Testis (tissue), 3 donors: ENCODE results near the gene CACNB4. TPM values are rescaled to one million over a fixed set of nuclear protein-coding genes. Genes with fewer than 3 reads are reported as not detected.
A peak's percentile ranks its signal among the peaks of the same experiment; 100 is the strongest.

Experiments
- DNase-seq: peaks from one replicate; pipeline ENCODE4 v3.0.0-alpha.2; 2019
- H3K27ac ChIP-seq, 2 donors: fragments of 200-600 bp; sonication (generic); one replicate each; pipeline ENCODE4 v1.5.1; 2019
- H3K27me3 ChIP-seq: fragments of 200-600 bp; sonication (generic); one replicate; pipeline ENCODE4 v1.5.1; 2019
- H3K36me3 ChIP-seq: fragments of 200-600 bp; sonication (generic); one replicate; pipeline ENCODE4 v1.5.1; 2017; ENCODE audit warnings: low read depth; ENCODE audit errors: missing control alignments
- H3K4me1 ChIP-seq: fragments of 200-600 bp; sonication (generic); one replicate; pipeline ENCODE4 v1.5.1; 2019
- H3K4me3 ChIP-seq, 2 donors: fragments of 200-600 bp; sonication (generic); one replicate each; pipeline ENCODE4 v1.5.1; 2017 to 2019
- H3K9me3 ChIP-seq: fragments of 200-600 bp; sonication (generic); one replicate; pipeline ENCODE4 v1.5.1; 2017
- CTCF ChIP-seq, 3 experiments: fragments of 450-650 bp in 2 of 3; fragments of 200-600 bp in 1 of 3; sonication (generic) in 1 of 3; IDR thresholded peaks; one replicate each; pipeline ENCODE4 v1.5.1; 2016 to 2019; ENCODE audit warnings: antibody characterized with exemption in 3 of 3, mild to moderate bottlenecking in 2 of 3, moderate library complexity in 1 of 3
- POLR2A ChIP-seq: fragments of 450-650 bp; IDR thresholded peaks from one replicate; pipeline ENCODE4 v1.6.1; 2017; ENCODE audit warnings: antibody characterized with exemption, mild to moderate bottlenecking, moderate library complexity
- whole genome bisulfite sequencing, 2 donors: methylation state at CpG; one replicate each; pipeline ENCODE4 v1.1.5; 2018; 5-methylcytosine and 5-hydroxymethylcytosine counted together
- intact Hi-C: fragments of 100-400 bp; cut with DNase I; formaldehyde crosslinking; loops from one replicate; pipeline ENCODE4 v1.15.1; 2023; ENCODE audit warnings: low total_unique reads
- polyA plus RNA-seq: library from polyadenylated mRNA; stranded (reverse); fragments of 350-450 nt; fragmentation: Illumina TruSeq; extraction: RNeasy Lipid Tissue Mini Kit (QIAGEN cat#74804); gene quantifications from one replicate; pipeline ENCODE4 v1.2.3, GENCODE V29; 2014; ENCODE audit warnings: low read depth, low replicate concordance; ENCODE audit not compliant: insufficient read depth
- total RNA-seq, 2 donors: library from RNA; depleted of rRNA; stranded (reverse); fragments of >200 nt; gene quantifications; one replicate each; pipeline ENCODE4 v1.2.3, GENCODE V29; 2016

CACNB4 gene
- total and polyA plus RNA-seq, 3 donors from 2014 or later = 7.8 to 83.8 (median 82.2) TPM

DNA sequence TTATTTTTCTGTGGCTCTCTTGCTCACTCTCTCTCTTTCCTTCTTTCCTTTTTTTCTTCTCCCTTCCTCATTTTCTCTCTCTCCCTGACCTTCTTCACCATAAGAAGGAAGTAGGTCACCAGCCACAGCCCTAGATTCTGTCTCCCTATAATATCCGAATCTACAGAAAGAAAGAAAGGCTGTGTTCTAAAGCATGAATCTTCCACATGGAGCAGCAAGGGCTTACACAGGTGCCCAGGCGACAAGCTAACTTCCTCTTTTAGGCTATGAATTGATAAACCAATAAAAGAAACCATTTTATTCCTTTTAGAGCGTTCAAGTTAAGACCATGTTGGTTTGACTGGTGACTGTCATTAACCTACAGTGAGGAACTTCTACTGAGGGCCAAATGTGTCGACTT lies 49.3 kb downstream of the CACNB4 start:
- intact Hi-C loops = no loop called here
- 73 to 86% methylated on average over 4 of the region's 4 CpGs for WGBS, 2 donors

DNA sequence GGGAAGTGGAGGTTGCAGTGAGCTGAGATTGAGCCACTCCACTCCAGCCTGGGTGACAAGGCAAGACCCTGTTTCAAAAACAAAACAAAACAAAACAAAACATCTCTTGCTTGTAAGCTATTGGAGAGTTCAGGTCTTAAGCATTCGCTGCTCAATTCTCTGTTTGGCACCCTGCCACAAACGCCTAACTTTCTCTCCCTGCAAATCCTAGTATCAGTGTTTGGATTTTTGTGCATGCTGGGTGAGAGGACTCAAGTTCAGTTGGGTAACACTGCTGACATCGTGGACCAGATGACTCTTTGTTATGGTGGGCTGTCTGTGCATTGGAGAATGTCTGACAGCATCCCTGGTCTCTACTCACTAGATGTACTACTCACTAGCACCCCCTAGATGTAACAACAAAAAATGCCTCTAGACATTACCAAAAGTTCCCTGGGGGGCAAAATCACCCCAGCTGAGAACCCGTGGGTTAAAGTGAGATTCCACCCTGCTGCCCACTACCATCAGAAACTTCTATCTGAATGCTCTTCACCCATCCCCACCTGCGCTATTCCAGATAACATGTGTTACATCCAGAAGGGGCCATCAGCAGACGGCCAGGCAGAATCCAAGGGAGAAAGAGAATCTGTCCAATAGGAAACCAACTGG lies 50.9 kb downstream of the CACNB4 start:
- no peak for DNase-seq
- H3K36me3 ChIP-seq = no peaks in the 10 kb centered on the region
- H3K27me3 ChIP-seq = no peaks in the 10 kb centered on the region
- TF ChIP-seq POLR2A (no peak), CTCF (IDR thresholded peaks at IDR 0.05) (peak in 1 of 3 experiments; percentile 38)
- H3K4me1 ChIP-seq = no peaks in the 10 kb centered on the region
- WGBS, 2 donors = 68 to 70% methylated on average over 6 of the region's 6 CpGs
- H3K4me3 ChIP-seq = no peak overlapping the region
- H3K9me3 ChIP-seq = no peaks in the 10 kb centered on the region
- intact Hi-C loops = no loop called here
- no peak overlapping the region for H3K27ac ChIP-seq

More for the DNA sequence above, 49.3 kb downstream of the CACNB4 start:
- H3K36me3 ChIP-seq = no peaks in the 10 kb centered on the region
- H3K9me3 ChIP-seq = no peaks in the 10 kb centered on the region
- H3K4me1 ChIP-seq = no peaks in the 10 kb centered on the region
- no peak overlapping the region for H3K4me3 ChIP-seq
- DNase-seq = no peak
- H3K27me3 ChIP-seq = no peaks in the 10 kb centered on the region
- TF ChIP-seq CTCF (IDR thresholded peaks at IDR 0.05) = no peak
- TF ChIP-seq POLR2A = no peak
- no peak overlapping the region for H3K27ac ChIP-seq

- Histone ChIP-seq H3K4me3 (no peak overlapping the region), H3K9me3 (no peaks in the 10 kb centered on the region), H3K27ac (no peak overlapping the region), H3K36me3 (no peaks in the 10 kb centered on the region), H3K4me1 (peaks cover under 1% of the 10 kb centered on the region), H3K27me3 (no peaks in the 10 kb centered on the region)
- DNase-seq = no peak
- intact Hi-C loops = no loop called here
- no peak for TF ChIP-seq POLR2A
- no peak for TF ChIP-seq CTCF (IDR thresholded peaks at IDR 0.05)
- WGBS, 2 donors = 71 to 77% methylated on average over 4 of the region's 4 CpGs
Measured at GRCh38 chr2:152046940-152047339, 51.9 kb downstream of the CACNB4 start.

DNA sequence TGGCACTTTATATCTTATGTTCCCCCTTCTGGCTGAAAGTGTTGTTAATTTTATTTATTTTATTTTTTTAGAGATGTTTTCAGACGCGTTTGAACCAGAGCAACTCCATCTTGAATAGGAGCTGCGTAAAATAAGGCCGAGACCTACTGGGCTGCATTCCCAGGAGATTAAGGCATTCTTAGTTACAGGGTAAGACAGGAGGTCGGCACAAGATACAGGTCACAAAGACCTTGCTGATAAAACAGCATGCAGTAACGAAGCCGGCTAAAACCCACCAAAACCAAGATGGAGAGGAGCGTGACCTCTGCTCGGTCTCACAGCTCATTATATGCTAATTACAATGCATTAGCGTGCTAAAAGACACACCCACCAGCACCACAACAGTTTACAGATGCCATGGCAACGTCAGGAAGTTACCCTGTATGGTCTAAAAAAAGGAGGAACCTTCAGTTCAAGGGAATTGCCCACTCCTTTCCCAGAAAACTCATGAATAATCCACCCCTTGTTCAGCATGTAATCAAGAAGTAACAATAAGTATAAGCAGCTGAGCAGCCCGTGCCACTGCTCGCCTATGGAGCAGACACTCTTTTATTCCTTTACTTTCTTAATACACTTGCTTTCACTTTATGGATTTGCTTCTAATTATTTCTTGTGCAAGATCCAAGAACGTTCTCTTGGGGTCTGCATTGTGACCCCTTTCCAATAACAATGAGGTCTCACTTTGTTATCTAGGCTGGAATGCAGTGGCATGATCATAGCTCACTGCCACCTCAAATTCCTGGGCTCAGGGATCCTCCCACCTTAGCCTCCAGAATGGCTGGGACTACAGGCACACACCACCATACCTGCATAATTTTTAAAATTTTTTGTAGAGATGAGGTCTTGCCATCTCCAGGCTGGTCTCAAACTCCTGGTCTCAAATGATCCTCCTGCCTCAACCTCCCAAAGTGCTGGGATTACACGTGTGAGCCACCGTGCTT lies 55.9 kb downstream of the CACNB4 start:
- no peak overlapping the region for H3K4me3 ChIP-seq
- WGBS, 2 donors = 62% methylated on average over 16 of the region's 16 CpGs
- DNase-seq = peak; percentile 77
- no peaks in the 10 kb centered on the region for H3K36me3 ChIP-seq
- TF ChIP-seq CTCF (IDR thresholded peaks at IDR 0.05) (no peak), POLR2A (no peak)
- peak overlapping the region in 1 of 2 donors; percentile 55 for H3K27ac ChIP-seq
- intact Hi-C loops = no loop called here
- H3K27me3 ChIP-seq = no peaks in the 10 kb centered on the region
- peaks cover 13% of the 10 kb centered on the region for H3K4me1 ChIP-seq
- no peaks in the 10 kb centered on the region for H3K9me3 ChIP-seq
